Karpas-422 (cell line): ENCODE results near the gene IL12B. TPM values are rescaled to one million over a fixed set of nuclear protein-coding genes. Genes with fewer than 3 reads are reported as not detected.
"Not testable (repeated sequence)": the region's sequence is repeated elsewhere in the genome, so short reads cannot be mapped to it uniquely, and the experiment has no call there.

ENCODE experiments used
- DNase-seq: peaks from one replicate; pipeline ENCODE4 v3.0.0-alpha.2; 2015
- H2AFZ ChIP-seq: fragments of 200-600 bp; sonication (generic); 2 replicates; pipeline ENCODE4 v1.6.1; 2014; ENCODE audit warnings: antibody characterized with exemption, low read length, mixed read lengths
- H3K27ac ChIP-seq: fragments of 200-600 bp; sonication (generic); 2 replicates; pipeline ENCODE4 v1.5.1; 2014; ENCODE audit warnings: mild to moderate bottlenecking, low read length, moderate library complexity
- H3K27me3 ChIP-seq: fragments of 200-600 bp; sonication (generic); 2 replicates; pipeline ENCODE4 v1.6.1; 2014; ENCODE audit warnings: low read length, mixed read lengths
- H3K36me3 ChIP-seq: fragments of 200-600 bp; sonication (generic); 2 replicates; pipeline ENCODE4 v1.6.1; 2014; ENCODE audit warnings: low read length, mixed read lengths; ENCODE audit not compliant: insufficient read depth
- H3K4me1 ChIP-seq: fragments of 200-600 bp; sonication (generic); 2 replicates; pipeline ENCODE4 v1.6.1; 2014; ENCODE audit warnings: mild to moderate bottlenecking, low read length, mixed read lengths
- H3K4me2 ChIP-seq: fragments of 200-600 bp; sonication (generic); 2 replicates; pipeline ENCODE4 v1.6.1; 2014; ENCODE audit warnings: low read length, low read depth, mild to moderate bottlenecking; ENCODE audit not compliant: poor library complexity, severe bottlenecking
- H3K4me3 ChIP-seq: fragments of 200-600 bp; sonication (generic); 2 replicates; pipeline ENCODE4 v1.5.1; 2014; ENCODE audit warnings: mild to moderate bottlenecking, antibody characterized with exemption, low read length, mixed read lengths
- H3K79me2 ChIP-seq: fragments of 200-600 bp; sonication (generic); 2 replicates; pipeline ENCODE4 v1.6.1; 2014; ENCODE audit warnings: mild to moderate bottlenecking, low read length, mixed read lengths
- H3K9ac ChIP-seq: fragments of 200-600 bp; sonication (generic); 2 replicates; pipeline ENCODE4 v1.6.0; 2014; ENCODE audit warnings: low read length
- H3K9me2 ChIP-seq: fragments of 200-600 bp; sonication (generic), shearing (Covaris generic); replicated peaks from 2 replicates; pipeline ENCODE4 v1.6.0; 2014; ENCODE audit warnings: mild to moderate bottlenecking, low read length, moderate library complexity; ENCODE audit not compliant: insufficient read depth
- H3K9me3 ChIP-seq: fragments of 300-700, 200-600 bp; sonication (generic); 2 replicates; pipeline ENCODE4 v1.6.1; 2014; ENCODE audit warnings: low read length, mixed read lengths
- H4K20me1 ChIP-seq: fragments of 200-600 bp; sonication (generic); 2 replicates; pipeline ENCODE4 v1.6.1; 2014; ENCODE audit warnings: mild to moderate bottlenecking, antibody characterized with exemption, low read length, low read depth; ENCODE audit not compliant: insufficient read depth
- total RNA-seq: library from RNA; depleted of rRNA; stranded (reverse); fragments of >200 nt; shearing (Covaris generic); gene quantifications from 2 replicates; pipeline ENCODE4 v1.2.3, GENCODE V29; 2014; ENCODE audit warnings: low replicate concordance

IL12B gene
- total RNA-seq, 1 experiment from 2014 or later: not detected

- H3K9me2 ChIP-seq: not testable (repeated sequence)
Observed at GRCh38 chr5:159350644-159351043, 20.4 kb upstream of the IL12B start.

GRCh38 chr5:159350216-159350615, 19.9 kb upstream of the IL12B start:
- H4K20me1 ChIP-seq, DNase-seq, H3K27ac ChIP-seq: not testable (repeated sequence)

More at GRCh38 chr5:159350644-159351043, 20.4 kb upstream of the IL12B start:
- not testable (repeated sequence) for H3K36me3 ChIP-seq, H2AFZ ChIP-seq, H3K27ac ChIP-seq, H3K4me3 ChIP-seq, H3K79me2 ChIP-seq, H3K27me3 ChIP-seq, H3K9me3 ChIP-seq, H3K4me2 ChIP-seq, H3K4me1 ChIP-seq, DNase-seq, H4K20me1 ChIP-seq, H3K9ac ChIP-seq

DNA sequence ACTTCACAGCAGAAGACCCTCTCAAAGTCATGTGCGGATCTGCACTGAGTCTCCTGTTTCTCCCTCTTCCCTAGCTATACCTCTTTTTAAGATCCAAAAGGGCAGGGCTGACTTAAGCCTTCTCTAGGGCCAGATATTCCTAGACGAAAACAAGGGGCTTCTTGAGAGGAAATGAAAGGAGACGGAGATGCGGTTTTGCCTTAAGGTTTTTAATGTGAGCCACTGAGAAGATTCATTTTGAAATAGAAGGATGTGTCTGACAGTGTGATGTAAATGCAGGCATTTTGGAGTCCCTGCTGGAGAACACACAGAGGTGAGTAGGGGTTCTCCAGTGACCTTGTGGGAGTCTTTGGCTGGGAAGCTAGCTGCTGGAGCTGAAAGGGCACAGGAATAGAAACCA, 15.6 kb upstream of the IL12B start:
- Histone ChIP-seq H3K79me2 (no peaks in the 10 kb centered on the region), H3K9me2 (no peaks in the 10 kb centered on the region), H3K9me3 (no peaks in the 10 kb centered on the region), H3K9ac (no peak overlapping the region), H3K4me2 (no peak overlapping the region), H3K4me1 (no peaks in the 10 kb centered on the region), H4K20me1 (no peaks in the 10 kb centered on the region), H3K27me3 (no peaks in the 10 kb centered on the region), H3K4me3 (no peak overlapping the region), H3K27ac (no peak overlapping the region), H2AFZ (no peak overlapping the region), H3K36me3 (no peaks in the 10 kb centered on the region)
- no peak for DNase-seq

More at GRCh38 chr5:159350216-159350615, 19.9 kb upstream of the IL12B start:
- H3K79me2 ChIP-seq, H3K4me2 ChIP-seq, H3K9me2 ChIP-seq, H2AFZ ChIP-seq, H3K4me1 ChIP-seq, H3K9ac ChIP-seq, H3K36me3 ChIP-seq, H3K9me3 ChIP-seq, H3K4me3 ChIP-seq, H3K27me3 ChIP-seq: not testable (repeated sequence)

- Histone ChIP-seq H3K9me3 (no peaks in the 10 kb centered on the region), H3K4me3 (no peak overlapping the region), H3K9ac (no peak overlapping the region), H3K36me3 (no peaks in the 10 kb centered on the region), H3K27ac (no peak overlapping the region), H3K9me2 (no peaks in the 10 kb centered on the region), H2AFZ (no peak overlapping the region), H3K4me2 (no peak overlapping the region), H3K4me1 (no peaks in the 10 kb centered on the region), H3K27me3 (no peaks in the 10 kb centered on the region), H3K79me2 (no peaks in the 10 kb centered on the region), H4K20me1 (no peaks in the 10 kb centered on the region)
- DNase-seq: no peak
Observed at GRCh38 chr5:159345336-159345735, 15.0 kb upstream of the IL12B start.

DNA sequence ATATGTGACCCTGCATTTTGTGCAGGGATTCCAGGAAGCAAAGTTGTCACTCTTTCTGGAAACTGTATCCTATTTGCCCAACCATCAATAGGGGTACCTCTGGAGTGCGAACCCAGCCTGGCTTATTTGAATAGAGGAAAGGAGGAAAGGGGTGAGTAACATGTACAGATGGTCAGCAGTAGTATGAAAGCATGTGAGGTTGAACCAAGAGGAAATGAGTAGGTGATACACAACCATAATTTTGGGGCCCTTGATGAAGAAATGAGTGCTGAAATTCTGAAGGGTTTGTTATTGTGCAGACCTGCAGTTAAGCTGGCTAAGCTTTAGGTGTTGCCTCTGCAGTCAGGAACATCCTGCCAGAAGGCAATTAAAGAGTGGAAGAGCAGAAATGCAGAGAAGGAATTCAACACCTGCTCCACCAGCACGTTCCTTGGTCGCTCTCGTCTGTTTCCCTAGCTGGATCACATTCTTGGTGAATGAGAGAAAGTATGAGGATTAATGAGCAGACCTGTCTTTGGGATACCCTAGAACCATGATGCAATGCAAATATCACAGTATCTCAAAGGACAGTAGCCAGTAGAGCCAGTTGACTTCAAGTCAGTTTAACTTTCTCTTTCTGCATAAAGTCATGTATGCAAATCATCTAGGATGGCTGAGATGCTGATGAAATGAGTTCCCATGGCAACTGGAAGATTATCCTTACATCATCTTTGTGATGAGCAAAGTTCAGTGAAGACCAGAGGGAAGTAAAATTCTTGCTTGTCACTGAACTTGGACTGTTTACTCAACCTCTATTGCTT, 13.2 kb upstream of the IL12B start:
- no peak overlapping the region for H3K27ac ChIP-seq
- no peaks in the 10 kb centered on the region for H4K20me1 ChIP-seq
- no peak overlapping the region for H3K4me3 ChIP-seq
- DNase-seq: peak; percentile 43
- no peaks in the 10 kb centered on the region for H3K9me3 ChIP-seq
- H3K4me1 ChIP-seq: no peaks in the 10 kb centered on the region
- no peak overlapping the region for H2AFZ ChIP-seq
- no peak overlapping the region for H3K9ac ChIP-seq
- H3K79me2 ChIP-seq: no peaks in the 10 kb centered on the region
- H3K9me2 ChIP-seq: no peaks in the 10 kb centered on the region
- H3K4me2 ChIP-seq: no peak overlapping the region
- H3K27me3 ChIP-seq: no peaks in the 10 kb centered on the region
- no peaks in the 10 kb centered on the region for H3K36me3 ChIP-seq

DNA sequence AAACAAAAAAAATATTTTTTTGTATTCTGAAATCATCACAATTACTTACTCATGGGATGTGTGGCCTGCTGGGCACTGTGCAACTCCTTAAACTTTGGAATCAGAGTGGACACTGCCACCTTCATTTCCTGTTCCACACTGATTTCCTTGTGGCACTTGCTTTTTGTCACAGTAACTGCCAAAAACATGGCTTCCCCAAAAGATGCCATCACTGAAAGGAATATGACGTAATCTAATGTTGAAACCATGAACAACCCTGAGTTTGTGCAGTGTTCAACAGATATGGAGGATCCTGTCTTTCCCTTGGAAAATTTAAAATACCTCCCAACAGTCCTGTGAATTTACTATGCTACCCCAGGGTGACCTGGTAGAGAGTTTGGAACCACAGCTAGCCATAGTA, 12.6 kb upstream of the IL12B start:
- no peaks in the 10 kb centered on the region for H4K20me1 ChIP-seq
- no peak overlapping the region for H3K4me3 ChIP-seq
- no peak overlapping the region for H3K4me2 ChIP-seq
- H3K9ac ChIP-seq: no peak overlapping the region
- no peak overlapping the region for H2AFZ ChIP-seq
- H3K27me3 ChIP-seq: no peaks in the 10 kb centered on the region
- no peaks in the 10 kb centered on the region for H3K9me3 ChIP-seq
- no peaks in the 10 kb centered on the region for H3K4me1 ChIP-seq
- no peak for DNase-seq
- no peak overlapping the region for H3K27ac ChIP-seq
- H3K9me2 ChIP-seq: no peaks in the 10 kb centered on the region
- H3K36me3 ChIP-seq: no peaks in the 10 kb centered on the region
- H3K79me2 ChIP-seq: no peaks in the 10 kb centered on the region

DNA sequence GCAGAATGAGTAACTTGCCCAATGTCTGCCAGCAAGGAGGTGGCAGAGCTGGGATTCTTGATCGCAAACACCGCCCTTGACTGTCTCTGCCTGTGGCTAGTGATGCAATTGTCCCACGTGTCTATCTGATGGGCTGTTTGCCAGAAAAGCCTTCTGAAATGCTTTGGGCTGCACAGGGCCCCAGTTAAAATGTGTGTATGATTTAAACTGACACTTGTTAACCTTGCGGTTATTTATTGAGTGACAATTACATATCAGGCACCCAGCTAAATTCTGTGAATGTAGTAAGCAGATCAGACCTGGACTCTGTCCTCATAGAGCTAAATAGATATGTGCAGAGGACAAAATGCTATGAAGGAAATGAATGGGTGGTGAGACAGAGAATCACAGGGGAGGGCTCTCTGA, 11.6 kb upstream of the IL12B start:
- Histone ChIP-seq H3K27me3 (no peaks in the 10 kb centered on the region), H3K9me3 (no peaks in the 10 kb centered on the region), H3K79me2 (no peaks in the 10 kb centered on the region), H3K27ac (no peak overlapping the region), H3K4me1 (peaks cover 3% of the 10 kb centered on the region; the same call in 1 of the 2 replicates), H3K9me2 (no peaks in the 10 kb centered on the region), H3K36me3 (no peaks in the 10 kb centered on the region), H2AFZ (no peak overlapping the region), H3K4me2 (no peak overlapping the region), H4K20me1 (no peaks in the 10 kb centered on the region), H3K9ac (no peak overlapping the region), H3K4me3 (no peak overlapping the region)
- DNase-seq: no peak

DNA sequence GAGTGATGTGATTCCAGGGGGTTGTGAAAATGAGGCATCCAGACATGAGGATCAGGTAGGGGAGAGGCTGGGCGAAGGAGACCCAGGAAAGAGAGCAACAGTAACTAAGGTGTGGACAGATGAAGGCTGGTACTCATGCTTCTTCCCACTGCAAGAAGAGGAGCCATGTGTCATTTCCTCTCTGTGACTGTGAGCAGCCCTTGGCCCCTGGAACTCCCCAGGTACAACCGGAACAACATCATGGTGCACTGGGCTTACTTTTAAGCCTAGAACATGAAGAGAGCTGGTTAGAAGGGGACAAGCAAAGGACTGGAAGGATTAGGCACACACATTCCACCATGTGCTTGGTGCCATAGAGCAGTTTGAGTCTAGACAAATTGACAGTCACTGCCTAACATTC, 10.9 kb upstream of the IL12B start:
- no peaks in the 10 kb centered on the region for H3K9me2 ChIP-seq
- no peaks in the 10 kb centered on the region for H3K27me3 ChIP-seq
- H4K20me1 ChIP-seq: no peaks in the 10 kb centered on the region
- no peak overlapping the region for H2AFZ ChIP-seq
- no peak overlapping the region for H3K4me2 ChIP-seq
- H3K9me3 ChIP-seq: no peaks in the 10 kb centered on the region
- no peak for DNase-seq
- H3K4me1 ChIP-seq: peaks cover 3% of the 10 kb centered on the region; the same call in 1 of the 2 replicates
- H3K36me3 ChIP-seq: no peaks in the 10 kb centered on the region
- H3K9ac ChIP-seq: no peak overlapping the region
- H3K27ac ChIP-seq: no peak overlapping the region
- no peak overlapping the region for H3K4me3 ChIP-seq
- H3K79me2 ChIP-seq: no peaks in the 10 kb centered on the region
